ENCODE results near the gene LIMS3.
"Not testable (repeated sequence)": the region's sequence is repeated elsewhere in the genome, so short reads cannot be mapped to it uniquely, and the experiment has no call there.

LIMS3 gene

GRCh38 chr2:109898462-109899336, at the start of gene LIMS3:
Gene LIMS3, plus strand, starts transcription at chr2:109898688. Its CDS starts 41 bp downstream, at chr2:109898729.
- DNase-seq: not testable (repeated sequence)

- DNase-seq: not testable (repeated sequence)
These were observed 27.2 kb upstream of the LIMS3 start for GRCh38 chr2:109871129-109871751.

- DNase-seq: not testable (repeated sequence)
These were observed 21.9 kb upstream of the LIMS3 start for GRCh38 chr2:109876625-109877024.

GRCh38 chr2:109882112-109882511, 16.4 kb upstream of the LIMS3 start:
- not testable (repeated sequence) for DNase-seq

GRCh38 chr2:109888414-109888813, 10.1 kb upstream of the LIMS3 start:
- not testable (repeated sequence) for DNase-seq

- not testable (repeated sequence) for DNase-seq
These were observed 8.6 kb upstream of the LIMS3 start for GRCh38 chr2:109889909-109890308.

GRCh38 chr2:109891024-109891423, 7.5 kb upstream of the LIMS3 start:
- DNase-seq: not testable (repeated sequence)

- DNase-seq: not testable (repeated sequence)
These were observed 4.8 kb upstream of the LIMS3 start for GRCh38 chr2:109893736-109894135.

GRCh38 chr2:109894141-109894540, 4.3 kb upstream of the LIMS3 start:
- not testable (repeated sequence) for DNase-seq

GRCh38 chr2:109895090-109895869, 3.2 kb upstream of the LIMS3 start:
- DNase-seq: not testable (repeated sequence)

GRCh38 chr2:109896212-109896611, 2.3 kb upstream of the LIMS3 start:
- not testable (repeated sequence) for DNase-seq

GRCh38 chr2:109897769-109898461, 573 bp upstream of the LIMS3 start:
- not testable (repeated sequence) for DNase-seq

- not testable (repeated sequence) for DNase-seq
These were observed 7.3 kb downstream of the LIMS3 start for GRCh38 chr2:109905796-109906195.

GRCh38 chr2:109908626-109909025, 10.1 kb downstream of the LIMS3 start:
- DNase-seq: not testable (repeated sequence)

GRCh38 chr2:109910789-109911188, 12.3 kb downstream of the LIMS3 start:
- not testable (repeated sequence) for DNase-seq

GRCh38 chr2:109913911-109914310, 15.4 kb downstream of the LIMS3 start:
- not testable (repeated sequence) for DNase-seq

GRCh38 chr2:109914552-109914951, 16.1 kb downstream of the LIMS3 start:
- not testable (repeated sequence) for DNase-seq

GRCh38 chr2:109915830-109916229, 17.3 kb downstream of the LIMS3 start:
- not testable (repeated sequence) for DNase-seq

GRCh38 chr2:109920162-109920561, 21.7 kb downstream of the LIMS3 start:
- DNase-seq: not testable (repeated sequence)

- not testable (repeated sequence) for DNase-seq
These were observed 23.3 kb downstream of the LIMS3 start for GRCh38 chr2:109921543-109922384.

GRCh38 chr2:109924481-109924880, 26.0 kb downstream of the LIMS3 start:
- DNase-seq: not testable (repeated sequence)
